Mammary epithelial cell (primary cell): ENCODE data around the gene ARID1B.

Experiments used
- CTCF ChIP-seq, 2 donors: IDR thresholded peaks in 1 of 2; conservative IDR thresholded peaks in 1 of 2; 2 replicates each; pipeline ENCODE4 v1.5.1; 2011 to 2012; ENCODE audit warnings: inconsistent platforms in 2 of 2, low read length in 2 of 2, mild to moderate bottlenecking in 2 of 2, control low read depth in 1 of 2, low read depth in 1 of 2; ENCODE audit not compliant: insufficient read depth in 1 of 2; ENCODE audit errors: extremely low read depth in 1 of 2
- EZH2 ChIP-seq: IDR thresholded peaks from 2 replicates; pipeline ENCODE4 v1.6.1; 2012; ENCODE audit warnings: low read length, inconsistent platforms, borderline replicate concordance

- TF ChIP-seq CTCF (conservative IDR thresholded peaks at IDR 0.05 in 1 of 2, IDR thresholded peaks at IDR 0.05 in 1 of 2; ENCODE audit: extremely low read depth in 1 of 2, insufficient read depth in 1 of 2, low read depth in 1 of 2, low read length in 2 of 2) (no peak), EZH2 (no peak)
These were observed 179.1 kb downstream of the ARID1B start for GRCh38 chr6:156956286-156956685.
